ENCODE data around the gene COL4A2.

COL4A2 gene

GRCh38 chr13:110423689-110424302 is 116.7 kb downstream of the COL4A2 start:
- peak in 1 of 3 experiments; percentile 33 for DNase-seq

GRCh38 chr13:110424569-110425443 is 117.7 kb downstream of the COL4A2 start:
- no peak for DNase-seq

GRCh38 chr13:110425444-110425780 is 118.3 kb downstream of the COL4A2 start:
- DNase-seq: no peak

- peak; percentile 20 to 70 (median 69) for DNase-seq
Measured at GRCh38 chr13:110426735-110427134, 119.7 kb downstream of the COL4A2 start.

GRCh38 chr13:110428313-110428712 is 121.2 kb downstream of the COL4A2 start:
- no peak for DNase-seq

- DNase-seq: no peak
Measured at GRCh38 chr13:110430391-110431336, 123.6 kb downstream of the COL4A2 start.

- DNase-seq: no peak
Measured at GRCh38 chr13:110431425-110432294, 124.6 kb downstream of the COL4A2 start.

- no peak for DNase-seq
Measured at GRCh38 chr13:110432522-110432921, 125.4 kb downstream of the COL4A2 start.

GRCh38 chr13:110433014-110433413 is 125.9 kb downstream of the COL4A2 start:
- DNase-seq: no peak

- DNase-seq: no peak
Measured at GRCh38 chr13:110434629-110435028, 127.5 kb downstream of the COL4A2 start.

- DNase-seq: no peak
Measured at GRCh38 chr13:110435331-110435730, 128.2 kb downstream of the COL4A2 start.

- no peak for DNase-seq
Measured at GRCh38 chr13:110436276-110436675, 129.2 kb downstream of the COL4A2 start.

GRCh38 chr13:110436786-110437370 is 129.8 kb downstream of the COL4A2 start:
- no peak for DNase-seq

- DNase-seq: no peak
Measured at GRCh38 chr13:110438211-110438610, 131.1 kb downstream of the COL4A2 start.

GRCh38 chr13:110438776-110439175 is 131.7 kb downstream of the COL4A2 start:
- no peak for DNase-seq

- no peak for DNase-seq
Measured at GRCh38 chr13:110440946-110441731, 134.1 kb downstream of the COL4A2 start.

- peak in 2 of 3 experiments; percentile 51 to 53 for DNase-seq
Measured at GRCh38 chr13:110442930-110443621, 136.0 kb downstream of the COL4A2 start.

- no peak for DNase-seq
Measured at GRCh38 chr13:110443622-110444225, 136.6 kb downstream of the COL4A2 start.

GRCh38 chr13:110444226-110444653 is 137.2 kb downstream of the COL4A2 start:
- peak in 1 of 3 experiments; percentile 18 for DNase-seq

- no peak for DNase-seq
Measured at GRCh38 chr13:110445183-110445582, 138.1 kb downstream of the COL4A2 start.

All from NCI-H1417 (cell line).